Stimulated activated CD8-positive, alpha-beta memory T cell treated with anti-CD3 and anti-CD28 coated beads, Interleukin-7, amount 100 ng/mL, for 4 hours (primary cell): ENCODE results near the gene AMZ2.
"Not testable (repeated sequence)": the region's sequence is repeated elsewhere in the genome, so short reads cannot be mapped to it uniquely, and the experiment has no call there.

Experiments
- DNase-seq, 2 donors: peaks; one replicate each; pipeline ENCODE4 v3.0.0-alpha.2; 2020; ENCODE audit warnings: low read depth in 2 of 2

Gene AMZ2

DNA sequence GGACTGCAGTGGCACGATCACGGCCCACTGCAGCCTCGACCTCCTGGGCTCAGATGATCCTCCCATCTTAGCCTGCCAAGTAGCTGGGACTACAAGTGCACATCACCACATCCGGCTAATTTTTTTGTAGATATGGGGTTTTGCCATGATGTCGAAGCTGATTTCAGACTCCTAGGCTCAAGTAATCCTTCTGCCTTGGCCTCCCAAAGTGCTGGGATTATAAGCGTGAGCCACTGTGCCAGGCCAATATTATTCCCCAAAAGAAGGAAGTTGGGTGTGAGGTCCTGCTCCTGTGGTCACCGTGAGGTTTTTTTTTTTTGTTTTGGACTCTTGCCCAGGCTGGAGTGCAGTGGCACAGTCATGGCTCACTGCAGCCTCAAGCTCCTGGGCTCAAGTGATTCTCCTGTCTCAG, 1.5 kb downstream of the AMZ2 start:
- no peak for DNase-seq

DNA sequence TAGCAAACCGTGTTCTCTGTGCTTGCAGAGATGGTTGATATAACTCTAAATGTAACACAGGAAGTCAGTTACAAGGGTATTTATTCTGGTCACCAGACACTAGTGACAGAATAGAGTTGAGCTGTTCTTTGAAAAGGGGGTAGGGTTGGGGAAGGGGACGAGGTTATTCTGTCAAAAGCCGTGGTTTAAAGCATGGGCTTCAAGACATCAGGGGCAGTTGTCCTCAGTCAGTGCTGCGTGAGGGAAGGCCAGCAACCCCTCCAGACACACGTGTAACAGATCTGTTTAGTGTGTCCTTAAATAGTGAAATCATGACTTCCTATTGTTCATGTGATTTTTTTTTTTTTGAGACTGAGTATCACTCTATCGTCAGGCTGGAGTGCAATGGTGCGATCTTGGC, 5.6 kb downstream of the AMZ2 start:
- not testable (repeated sequence) for DNase-seq

DNA sequence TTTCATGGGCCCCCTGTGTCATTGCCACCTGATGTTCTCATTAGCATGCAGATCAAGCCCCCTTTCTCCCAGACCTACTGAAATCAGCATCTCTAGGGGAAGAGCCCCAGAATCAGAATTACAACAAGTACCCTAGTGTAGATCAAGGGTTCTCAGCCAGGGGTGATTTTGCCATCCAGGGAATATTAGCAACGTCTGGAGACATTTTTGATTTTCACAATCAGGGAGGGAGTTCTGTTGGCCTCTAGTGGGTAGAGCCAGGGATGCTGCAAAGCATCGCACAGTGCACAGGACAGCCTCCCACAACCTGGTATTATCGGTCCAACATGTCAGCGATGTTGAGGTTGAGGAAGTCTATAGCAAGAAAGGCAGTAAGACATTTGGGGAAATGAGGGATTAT, 7.3 kb downstream of the AMZ2 start:
- DNase-seq = no peak

DNA sequence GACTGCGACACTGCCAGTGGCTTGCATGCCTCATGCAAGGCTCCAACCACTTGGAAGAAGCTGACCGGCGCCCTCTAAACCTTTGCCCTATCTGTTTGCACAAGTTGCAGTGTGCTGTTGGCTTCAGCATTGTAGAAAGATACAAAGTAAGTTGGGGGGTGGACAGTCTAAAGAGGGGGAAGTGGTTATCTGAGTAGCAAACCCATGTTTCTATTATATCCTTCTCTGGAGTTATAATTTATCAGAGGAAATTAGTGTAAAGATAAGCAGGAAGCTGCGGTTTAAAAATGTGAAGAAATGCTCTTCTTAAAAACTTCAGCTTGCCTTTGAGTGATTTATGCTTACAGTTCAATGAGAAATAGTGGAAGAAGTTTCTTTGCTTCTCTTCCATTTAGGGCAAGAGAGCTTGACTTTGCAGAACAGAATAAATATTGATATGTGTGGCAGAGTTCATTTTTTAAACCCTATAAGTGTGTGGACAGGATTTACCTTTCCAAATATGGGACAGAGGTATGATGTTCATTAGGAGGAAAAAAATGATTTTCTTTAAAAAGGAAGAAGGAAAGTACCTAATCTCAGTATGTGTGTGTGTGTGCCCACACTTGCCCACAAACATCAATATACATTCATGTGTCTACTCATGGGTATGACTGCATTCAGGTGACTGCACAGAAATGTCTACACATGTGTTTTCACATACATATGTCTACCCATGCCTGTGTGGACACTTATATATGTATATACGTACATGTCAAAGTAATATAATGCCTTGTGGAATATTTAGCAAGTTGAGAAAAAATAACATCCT, 8.1 kb downstream of the AMZ2 start:
- no peak for DNase-seq

DNA sequence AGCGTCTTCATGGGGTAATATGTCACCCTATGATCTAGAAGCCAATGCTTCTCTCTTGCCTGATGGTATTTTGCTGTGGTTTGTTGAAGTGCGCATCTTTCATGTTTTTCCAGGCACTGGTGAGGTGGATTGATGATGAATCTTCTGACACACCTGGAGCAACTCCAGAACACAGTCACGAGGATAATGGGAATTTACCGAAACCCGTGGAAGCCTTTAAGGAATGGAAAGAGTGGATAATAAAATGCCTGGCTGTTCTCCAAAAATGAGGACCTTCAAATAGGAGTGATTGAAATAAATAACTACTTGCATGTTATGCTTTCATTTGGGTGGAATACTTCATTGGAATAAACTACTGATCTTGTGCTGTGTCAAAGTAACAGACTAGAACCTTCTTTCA, 8.9 kb downstream of the AMZ2 start:
- not testable (repeated sequence) for DNase-seq

DNA sequence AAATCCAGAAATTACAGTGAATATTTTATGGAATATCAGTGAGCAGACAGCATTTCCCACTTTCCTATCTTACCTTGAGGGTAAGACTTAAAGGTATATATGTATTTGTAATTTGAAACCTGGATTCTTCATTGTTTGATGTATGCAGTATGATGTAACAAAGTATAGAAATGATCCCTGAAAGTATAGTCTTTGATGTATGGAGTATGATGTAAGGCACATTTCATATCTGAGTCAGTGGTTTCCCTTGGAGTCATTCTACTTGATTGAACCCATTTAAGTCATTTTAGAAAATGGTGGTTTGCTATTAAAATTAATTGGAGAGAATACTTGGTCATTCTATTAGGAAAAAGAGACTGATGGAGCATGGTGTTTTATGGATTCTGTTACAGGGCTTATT, 10.1 kb downstream of the AMZ2 start:
- DNase-seq = no peak

DNA sequence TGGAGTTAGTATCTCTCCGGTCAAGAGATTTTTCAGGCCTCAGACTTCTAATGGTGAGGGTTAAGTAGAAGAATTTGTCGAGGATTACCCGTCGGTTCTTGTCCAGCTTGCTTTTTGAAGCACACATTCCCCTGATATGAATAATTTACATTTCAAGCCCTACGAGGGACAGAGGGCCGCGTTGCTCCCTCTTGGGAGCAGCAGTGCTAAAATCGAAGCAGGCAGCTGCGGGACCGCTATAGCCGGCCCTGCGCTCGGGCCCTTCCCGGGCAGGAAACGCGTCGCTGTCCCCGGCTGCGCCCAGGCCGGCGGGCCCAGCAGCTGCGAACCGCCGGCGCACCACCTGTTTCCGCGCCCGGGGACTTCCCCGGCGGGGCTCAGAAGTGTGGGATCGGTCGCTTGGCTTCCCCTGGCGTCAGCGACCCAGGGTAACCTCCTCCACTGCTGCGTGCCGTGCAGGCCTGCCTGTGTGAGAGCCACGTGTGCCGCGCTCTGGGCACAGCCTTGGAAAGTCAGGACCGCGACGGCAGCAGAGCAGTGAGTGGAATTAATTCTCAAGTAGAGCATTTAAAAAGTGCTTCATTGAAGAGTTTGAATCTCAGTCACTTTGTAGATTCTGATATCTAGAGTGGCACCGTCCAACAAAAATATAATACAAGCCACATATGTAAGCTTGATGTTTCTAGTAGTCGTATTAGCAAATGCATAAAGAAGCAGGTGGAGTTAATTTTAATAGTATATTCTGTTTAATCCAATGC, 11.2 kb downstream of the AMZ2 start:
- peak; percentile 64 to 69 for DNase-seq

DNA sequence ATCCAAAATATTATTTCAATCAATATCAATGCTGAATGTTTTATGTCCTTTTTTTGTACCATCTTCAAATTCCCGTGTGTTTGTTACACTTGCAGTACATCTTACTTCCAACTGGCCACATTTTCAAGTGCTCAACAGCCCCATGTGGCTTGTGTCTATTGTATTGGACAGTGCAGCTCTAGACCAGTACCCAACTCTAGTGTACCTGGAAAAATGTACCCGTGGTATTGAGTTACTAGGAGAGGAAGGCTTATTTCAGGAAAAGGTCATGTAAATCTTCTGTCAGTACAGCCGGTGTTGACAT, 11.8 kb downstream of the AMZ2 start:
- DNase-seq = not testable (repeated sequence)

DNA sequence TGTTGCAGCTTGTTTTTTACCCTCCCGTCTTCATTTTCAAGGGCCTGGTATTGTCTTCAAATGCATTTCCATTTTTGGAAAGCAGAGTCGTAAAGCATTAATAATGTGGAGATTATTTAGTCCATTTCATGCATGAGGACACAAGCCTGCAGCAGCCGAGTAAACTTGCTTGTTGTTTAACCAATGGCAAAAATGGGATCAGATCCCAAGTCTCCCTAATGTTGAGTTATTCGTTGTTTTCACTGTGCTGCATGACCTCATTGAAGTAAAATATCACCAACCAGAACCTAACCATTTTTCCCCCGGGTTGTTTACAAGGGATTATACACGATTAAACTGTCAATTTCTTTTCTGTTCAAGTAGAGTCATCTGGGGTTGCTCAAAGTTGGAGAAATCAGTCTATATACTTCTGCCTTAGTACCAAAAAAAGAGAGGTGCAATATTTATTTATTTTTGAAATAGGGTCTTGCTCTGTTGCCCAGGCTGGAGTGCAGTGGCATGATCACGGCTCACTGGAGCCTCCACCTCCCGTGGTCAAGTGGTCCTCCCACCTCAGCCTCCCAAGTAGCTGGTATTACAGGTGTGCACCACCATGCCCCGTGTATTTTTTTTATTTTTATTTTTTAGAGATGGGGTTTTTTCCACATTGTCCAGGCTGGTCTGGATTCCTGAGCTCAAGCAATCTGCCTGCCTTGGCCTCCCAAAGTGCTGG, 12.4 kb downstream of the AMZ2 start:
- no peak for DNase-seq

DNA sequence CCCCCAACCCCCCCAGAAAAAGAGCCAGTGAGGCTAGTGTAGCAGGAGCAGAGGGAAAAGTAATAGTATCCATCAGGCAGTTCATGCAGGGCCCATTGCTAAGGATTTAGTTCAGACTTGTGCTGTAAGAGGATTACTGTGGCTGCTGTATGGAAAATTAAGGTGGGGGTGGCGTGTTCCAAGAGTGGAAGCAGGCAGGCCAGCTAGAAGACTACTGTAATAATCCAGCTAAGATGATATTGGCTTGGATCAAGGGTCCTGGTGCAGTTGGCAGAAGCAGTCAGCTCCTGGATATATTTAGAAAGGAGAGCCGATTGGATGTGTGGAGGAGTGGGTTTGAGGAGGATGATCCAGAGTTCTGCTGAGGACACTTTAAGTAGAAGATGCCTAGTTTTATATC, 14.6 kb downstream of the AMZ2 start:
- not testable (repeated sequence) for DNase-seq

DNA sequence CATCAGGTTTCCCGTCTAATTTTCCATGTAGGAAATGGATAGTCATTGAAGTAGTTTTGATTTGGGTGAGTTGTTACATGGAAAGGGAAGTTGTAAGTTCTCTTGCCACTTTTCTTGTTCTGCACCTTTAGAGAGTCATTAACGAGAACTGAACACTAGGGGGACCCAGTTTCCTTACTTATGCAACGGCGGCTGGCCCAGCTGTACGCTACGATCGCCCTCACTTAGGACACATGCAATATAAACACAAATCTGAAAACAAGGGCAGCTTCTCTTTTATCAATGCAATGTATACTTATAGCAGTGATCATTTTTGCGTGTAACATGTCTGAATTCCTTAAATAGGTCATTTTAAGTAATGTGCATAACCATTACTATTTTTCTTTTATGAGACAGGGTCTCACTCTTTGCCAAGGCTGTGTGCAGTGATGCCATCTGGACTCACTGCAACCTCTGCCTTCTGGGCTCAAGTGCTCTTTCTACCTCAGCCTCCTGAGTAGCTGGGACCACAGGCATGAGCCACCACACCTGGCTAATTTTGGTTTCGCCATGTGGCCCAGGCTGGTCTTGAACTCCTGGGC, 15.3 kb downstream of the AMZ2 start:
- not testable (repeated sequence) for DNase-seq

DNA sequence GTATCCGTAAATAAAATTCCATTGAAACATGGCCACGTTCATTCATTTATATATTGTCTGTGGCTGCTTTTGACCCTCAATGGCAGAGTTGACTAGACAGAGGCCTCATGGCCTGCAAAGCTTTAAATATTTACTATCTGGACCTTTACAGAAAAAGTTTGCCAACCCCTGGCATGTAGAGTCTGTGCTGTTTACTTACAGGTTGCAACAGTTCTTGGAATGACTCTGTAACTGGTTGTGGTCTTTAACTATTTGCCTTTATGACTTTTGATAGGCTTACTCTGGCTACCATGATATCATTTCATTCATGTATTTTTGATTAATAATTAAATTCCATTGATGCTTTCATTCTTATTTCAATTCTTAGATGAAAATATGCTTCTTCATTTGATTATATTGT, 18.0 kb downstream of the AMZ2 start:
- not testable (repeated sequence) for DNase-seq

DNA sequence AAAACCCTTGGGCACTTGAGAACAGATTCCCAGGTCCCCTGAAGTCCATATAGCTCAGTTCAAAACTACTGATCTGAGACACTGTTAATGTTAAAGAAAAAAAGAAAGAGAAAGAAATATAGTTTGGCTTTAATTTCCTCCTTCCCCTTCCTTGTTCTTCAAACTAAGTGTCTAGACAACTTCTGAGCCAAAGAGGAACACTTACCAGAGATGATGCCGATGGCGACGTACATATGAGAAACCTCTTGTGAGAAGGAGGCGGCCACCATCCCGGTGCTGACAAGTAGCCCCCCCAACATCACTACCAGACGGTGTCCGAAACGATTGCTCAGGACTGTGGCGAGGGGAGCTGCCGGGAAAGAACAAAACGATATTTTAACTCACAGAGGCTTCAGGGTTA, 25.9 kb downstream of the AMZ2 start:
- DNase-seq = no peak

DNA sequence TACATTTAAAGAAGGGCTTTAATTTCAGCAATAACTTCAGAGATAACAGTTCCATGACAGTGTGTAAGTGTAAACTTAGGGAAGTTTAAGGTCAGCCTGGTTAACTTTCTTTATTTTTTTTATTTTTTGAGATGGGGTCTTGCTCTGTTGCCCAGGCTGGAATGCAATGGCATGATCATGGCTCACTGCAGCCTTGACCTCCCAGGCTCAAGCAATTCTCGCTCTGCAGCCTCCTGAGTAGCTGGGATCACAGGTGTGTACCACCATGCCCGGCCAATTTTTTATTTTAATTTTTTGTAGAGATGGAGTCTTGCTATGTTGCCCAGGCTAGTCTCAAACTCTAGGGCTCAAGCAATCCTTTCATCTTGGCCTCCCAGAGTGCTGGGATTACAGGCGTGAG, 28.5 kb downstream of the AMZ2 start:
- not testable (repeated sequence) for DNase-seq

DNA sequence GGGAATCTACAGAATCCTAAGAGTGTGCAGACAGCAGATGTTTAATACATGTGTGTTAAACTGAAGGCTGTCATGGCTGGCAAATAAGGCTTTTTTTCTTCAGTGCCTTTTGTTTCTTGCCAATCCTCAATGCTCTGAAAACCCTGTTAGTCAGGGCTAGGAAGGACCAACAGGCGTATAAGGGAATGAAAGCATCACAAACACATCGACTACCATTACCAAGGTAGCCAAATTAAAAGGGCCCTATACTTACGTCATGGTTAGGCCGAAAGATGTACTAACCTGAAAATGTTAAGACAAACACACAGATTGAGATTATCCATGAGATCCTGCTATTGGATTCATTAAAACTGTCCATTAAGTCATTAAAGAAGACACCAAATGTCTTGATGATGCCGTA, 30.0 kb downstream of the AMZ2 start:
- no peak for DNase-seq

DNA sequence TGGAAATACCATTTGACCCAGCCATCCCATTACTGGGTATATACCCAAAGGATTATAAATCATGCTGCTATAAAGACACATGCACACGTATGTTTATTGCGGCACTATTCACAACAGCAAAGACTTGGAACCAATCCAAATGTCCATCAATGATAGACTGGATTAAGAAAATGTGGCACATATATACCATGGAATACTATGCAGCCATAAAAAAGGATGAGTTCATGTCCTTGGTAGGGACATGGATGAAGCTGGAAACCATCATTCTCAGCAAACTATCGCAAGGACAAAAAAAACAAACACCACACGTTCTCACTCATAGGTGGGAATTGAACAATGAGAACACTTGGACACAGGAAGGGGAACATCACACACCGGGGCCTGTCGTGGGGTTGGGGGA, 34.1 kb downstream of the AMZ2 start:
- DNase-seq = not testable (repeated sequence)

DNA sequence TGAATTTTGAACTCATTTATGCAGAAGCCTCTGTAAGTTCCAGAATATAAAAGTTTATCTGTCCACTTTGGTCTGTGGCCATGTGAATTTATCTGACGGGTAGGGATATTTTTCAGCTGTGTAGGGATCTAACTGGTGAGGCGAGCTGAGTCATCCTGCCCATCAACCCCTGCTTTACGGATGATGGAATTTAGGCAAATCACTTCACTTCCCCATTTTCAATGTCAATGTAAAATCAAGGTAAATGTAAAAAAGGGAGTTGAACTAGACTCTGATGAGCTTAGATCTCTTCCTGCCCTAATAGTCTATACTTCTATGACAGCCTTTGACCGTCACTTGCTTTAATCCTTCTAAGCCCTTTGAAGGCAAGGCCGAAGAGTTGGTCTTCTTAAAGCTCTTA, 40.5 kb downstream of the AMZ2 start:
- no peak for DNase-seq

DNA sequence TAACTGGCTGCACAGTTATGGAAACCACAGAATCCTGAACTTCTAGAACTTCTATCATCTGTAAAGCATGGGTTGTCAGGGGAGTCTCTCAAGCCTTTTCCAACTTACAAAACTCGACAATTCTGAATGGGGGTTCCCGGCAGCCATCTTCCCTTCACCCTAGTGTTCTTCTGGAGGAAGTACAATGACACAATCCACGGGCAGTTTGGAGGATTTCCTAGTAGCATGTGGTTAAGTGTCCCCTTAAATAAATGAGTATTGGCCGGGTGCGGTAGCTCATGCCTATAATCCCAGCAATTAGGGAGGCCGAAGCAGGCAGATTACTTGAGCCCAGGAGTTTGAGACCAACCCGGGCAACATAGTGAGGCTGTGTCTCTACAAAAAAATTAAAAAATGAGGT, 41.0 kb downstream of the AMZ2 start:
- no peak for DNase-seq

DNA sequence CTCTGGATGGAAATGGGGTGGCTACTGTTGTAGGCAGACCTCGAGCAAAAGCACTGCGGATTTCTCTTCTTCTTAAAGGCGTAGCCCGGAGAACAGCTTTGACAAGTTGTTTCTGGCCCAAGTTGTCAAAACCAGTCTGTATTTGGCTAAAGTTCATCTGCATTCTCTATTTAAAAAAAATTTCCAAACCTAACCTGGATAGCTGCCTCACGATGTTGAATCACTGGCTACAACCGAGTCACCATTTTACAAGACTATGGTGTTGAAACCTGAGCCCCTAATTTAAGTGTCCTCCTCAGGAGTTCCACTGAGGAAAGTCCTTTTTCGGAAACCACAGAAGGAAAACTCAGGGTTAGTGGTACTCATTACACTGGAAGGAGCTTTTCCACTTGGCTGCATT, 41.6 kb downstream of the AMZ2 start:
- DNase-seq = no peak

DNA sequence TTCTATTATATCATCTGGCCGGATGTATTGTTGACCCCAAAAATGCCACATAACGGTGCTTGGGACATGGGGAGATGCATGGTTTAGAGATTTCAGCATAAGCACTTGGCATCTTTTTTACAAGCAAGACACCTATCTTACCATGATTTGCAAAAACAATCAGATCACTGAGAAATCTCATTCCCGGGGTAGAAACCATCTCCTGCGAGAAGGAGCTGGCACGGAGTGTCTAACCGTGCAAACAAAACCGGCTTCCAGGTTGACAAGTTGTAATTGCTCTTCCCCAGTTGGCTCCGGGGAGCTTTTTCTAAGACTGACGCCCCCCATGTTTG, 42.1 kb downstream of the AMZ2 start:
- DNase-seq = no peak

DNA sequence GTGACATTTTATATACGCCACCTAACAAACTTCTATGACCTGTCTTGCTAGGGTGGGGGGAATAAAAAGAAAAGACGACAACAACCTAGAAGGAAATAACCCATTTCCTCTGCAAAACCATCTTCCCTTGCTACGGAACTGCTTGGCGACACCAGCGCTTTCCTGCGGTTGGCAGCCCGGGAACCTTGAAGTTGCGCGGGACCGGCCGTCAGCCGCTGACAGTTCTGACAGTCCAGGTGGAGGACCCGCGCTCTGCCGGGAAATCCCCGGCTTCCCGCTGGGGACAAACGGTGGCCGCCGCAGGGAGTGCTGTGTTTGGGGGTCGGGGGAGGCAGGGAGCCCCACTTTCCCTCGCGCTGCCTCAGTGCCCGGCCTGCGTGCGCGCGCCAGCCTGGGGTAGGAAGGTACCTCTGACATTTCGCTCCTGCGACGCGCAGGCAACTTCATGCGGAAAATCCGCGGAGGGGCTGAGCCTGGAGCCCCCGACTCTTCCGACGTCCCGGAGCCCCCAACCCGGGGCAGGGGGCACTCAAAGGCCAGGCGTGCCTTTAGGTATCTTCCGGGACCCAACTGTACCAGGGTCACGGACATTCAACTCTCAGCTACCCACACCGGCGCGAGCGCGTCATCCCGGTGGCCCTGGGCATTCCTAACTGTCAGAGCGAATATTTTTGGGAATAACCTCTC, 42.6 kb downstream of the AMZ2 start:
- peak; percentile 40 to 62 for DNase-seq
